ENCODE data around the gene UGT2B7. TPM values are rescaled to one million over a fixed set of nuclear protein-coding genes. Genes with fewer than 3 reads are reported as not detected.
A peak's percentile ranks its signal among the peaks of the same experiment; 100 is the strongest.

Gene UGT2B7
- total RNA-seq, 4 donors from 2014 or later, result not detected

- TF ChIP-seq EP300 (IDR thresholded peaks at IDR 0.05), result no peak
- no peak for TF ChIP-seq POLR2A (IDR thresholded peaks at IDR 0.05)
- TF ChIP-seq CTCF (IDR thresholded peaks at IDR 0.05), result no peak
- Histone ChIP-seq H3K27me3 (no peaks in the 10 kb centered on the region), H3K4me3 (no peak overlapping the region), H3K27ac (no peak overlapping the region), H3K4me1 (peaks cover 0 to 9% (median 4%) of the 10 kb centered on the region in 4 donors), H3K36me3 (no peaks in the 10 kb centered on the region), H3K9me3 (no peaks in the 10 kb centered on the region)
- WGBS, 2 donors, result 80 to 84% methylated on average over 7 of the region's 7 CpGs
- DNase-seq (ENCODE audit: low spot score in 2 of 2), result no peak
Measured at GRCh38 chr4:69054578-69055200, 41.6 kb upstream of the UGT2B7 start.

- 95 to 99% methylated on average over 6 of the region's 6 CpGs for WGBS, 2 donors
Measured at GRCh38 chr4:69056150-69056549, 40.1 kb upstream of the UGT2B7 start.

GRCh38 chr4:69056921-69057550 lies 39.2 kb upstream of the UGT2B7 start:
- Histone ChIP-seq H3K27me3 (no peaks in the 10 kb centered on the region), H3K27ac (no peak overlapping the region), H3K4me1 (peaks cover 0 to 9% (median 4%) of the 10 kb centered on the region in 4 donors), H3K36me3 (no peaks in the 10 kb centered on the region), H3K4me3 (no peak overlapping the region), H3K9me3 (no peaks in the 10 kb centered on the region)
- TF ChIP-seq EP300 (IDR thresholded peaks at IDR 0.05) (no peak), CTCF (IDR thresholded peaks at IDR 0.05) (no peak), POLR2A (IDR thresholded peaks at IDR 0.05) (no peak)
- DNase-seq (ENCODE audit: low spot score in 2 of 2), result no peak
- WGBS, 2 donors, result 40 to 43% methylated on average over 4 of the region's 4 CpGs

More at GRCh38 chr4:69056150-69056549, 40.1 kb upstream of the UGT2B7 start:
- Histone ChIP-seq H3K27ac (no peak overlapping the region), H3K9me3 (no peaks in the 10 kb centered on the region), H3K27me3 (no peaks in the 10 kb centered on the region), H3K4me3 (no peak overlapping the region), H3K36me3 (no peaks in the 10 kb centered on the region), H3K4me1 (peaks cover 0 to 9% (median 4%) of the 10 kb centered on the region in 4 donors)
- TF ChIP-seq EP300 (IDR thresholded peaks at IDR 0.05), result no peak
- no peak for TF ChIP-seq POLR2A (IDR thresholded peaks at IDR 0.05)
- no peak for TF ChIP-seq CTCF (IDR thresholded peaks at IDR 0.05)
- DNase-seq (ENCODE audit: low spot score in 2 of 2), result no peak

- H3K36me3 ChIP-seq, result no peaks in the 10 kb centered on the region
- peak overlapping the region in 2 of 4 donors; percentile 19 to 25 for H3K27ac ChIP-seq
- 24 to 29% methylated on average over 5 of the region's 5 CpGs for WGBS, 2 donors
- no peak for TF ChIP-seq POLR2A (IDR thresholded peaks at IDR 0.05)
- no peak for TF ChIP-seq CTCF (IDR thresholded peaks at IDR 0.05)
- TF ChIP-seq EP300 (IDR thresholded peaks at IDR 0.05), result no peak
- H3K4me3 ChIP-seq, result peak overlapping the region in 1 of 4 donors; percentile 19
- H3K27me3 ChIP-seq, result no peaks in the 10 kb centered on the region
- H3K9me3 ChIP-seq, result no peaks in the 10 kb centered on the region
- H3K4me1 ChIP-seq, result peaks cover 0 to 9% (median 4%) of the 10 kb centered on the region in 4 donors
- DNase-seq (ENCODE audit: low spot score in 2 of 2), result no peak
Measured at GRCh38 chr4:69057620-69058409, 38.5 kb upstream of the UGT2B7 start.

Measured in tibial nerve (tissue), 4 donors.